GM12878 (cell line): ENCODE data around the gene FRMD3.

ENCODE experiments used
- CTCF ChIP-seq, 3 experiments: IDR thresholded peaks in 2 of 3; conservative IDR thresholded peaks in 1 of 3; 2 replicates each; pipeline ENCODE4 v1.5.1; 2011; ENCODE audit warnings: low read depth in 3 of 3, low read length in 3 of 3, mild to moderate bottlenecking in 3 of 3, control low read depth in 2 of 3, moderate library complexity in 2 of 3, inconsistent platforms in 1 of 3, mixed read lengths in 1 of 3; ENCODE audit not compliant: control insufficient read depth in 2 of 3, insufficient read depth in 1 of 3; ENCODE audit errors: extremely low read depth in 1 of 3
- MEF2B ChIP-seq: fragments of 450-650 bp; IDR thresholded peaks from 2 replicates; pipeline ENCODE4 v1.6.1; 2018; ENCODE audit warnings: mild to moderate bottlenecking, moderate library complexity; ENCODE audit not compliant: partially characterized antibody, poor library complexity, severe bottlenecking
- POLR2A ChIP-seq: IDR thresholded peaks from 2 replicates; pipeline ENCODE4 v1.6.1; 2011; ENCODE audit warnings: low read depth, mild to moderate bottlenecking, low read length
- REST ChIP-seq: IDR thresholded peaks from 2 replicates; pipeline ENCODE4 v1.6.1; 2012; ENCODE audit warnings: mild to moderate bottlenecking, low read depth, low read length
- ZBTB33 ChIP-seq: fragments of 450-650 bp; IDR thresholded peaks from 2 replicates; pipeline ENCODE4 v1.6.1; 2017; ENCODE audit warnings: mild to moderate bottlenecking

- TF ChIP-seq MEF2B (no peak), REST (no peak), ZBTB33 (no peak), CTCF (IDR thresholded peaks at IDR 0.05 in 2 of 3, conservative IDR thresholded peaks at IDR 0.05 in 1 of 3; ENCODE audit: control insufficient read depth in 2 of 3, extremely low read depth in 1 of 3, insufficient read depth in 1 of 3, low read depth in 3 of 3, low read length in 3 of 3) (no peak), POLR2A (no peak)
Measured at GRCh38 chr9:83270116-83270515, 268.1 kb downstream of the FRMD3 start.
